HG03460 (cell line): ENCODE measurements around the gene MORF4L1.
A peak's percentile ranks its signal among the peaks of the same experiment; 100 is the strongest.
"Not testable (repeated sequence)": the region's sequence is repeated elsewhere in the genome, so short reads cannot be mapped to it uniquely, and the experiment has no call there.

Source experiments
- ATAC-seq: cut with Tn5 transposase; IDR thresholded peaks from one replicate; pipeline ENCODE4 v1.9.1; 2021; ENCODE audit not compliant: unreplicated experiment

MORF4L1 gene

GRCh38 chr15:78923480-78924360, 51.0 kb downstream of the MORF4L1 start:
- no peak for ATAC-seq

GRCh38 chr15:78925076-78925624, 52.5 kb downstream of the MORF4L1 start:
- no peak for ATAC-seq

- no peak for ATAC-seq
Observed at GRCh38 chr15:78925956-78926743, 53.5 kb downstream of the MORF4L1 start.

- ATAC-seq: no peak
Observed at GRCh38 chr15:78927077-78927790, 54.5 kb downstream of the MORF4L1 start.

GRCh38 chr15:78928176-78928575, 55.5 kb downstream of the MORF4L1 start:
- ATAC-seq: not testable (repeated sequence)

GRCh38 chr15:78928616-78929093, 56.0 kb downstream of the MORF4L1 start:
- ATAC-seq: no peak

GRCh38 chr15:78929536-78930264, 57.0 kb downstream of the MORF4L1 start:
- ATAC-seq: no peak

- ATAC-seq: no peak
Observed at GRCh38 chr15:78930577-78931388, 58.1 kb downstream of the MORF4L1 start.

- ATAC-seq: no peak
Observed at GRCh38 chr15:78931439-78932257, 59.0 kb downstream of the MORF4L1 start.

GRCh38 chr15:78932258-78932808, 59.6 kb downstream of the MORF4L1 start:
- no peak for ATAC-seq

- no peak for ATAC-seq
Observed at GRCh38 chr15:78933187-78933822, 60.6 kb downstream of the MORF4L1 start.

- ATAC-seq: no peak
Observed at GRCh38 chr15:78933823-78934654, 61.3 kb downstream of the MORF4L1 start.

- ATAC-seq: no peak
Observed at GRCh38 chr15:78934655-78935023, 61.9 kb downstream of the MORF4L1 start.

GRCh38 chr15:78937132-78937739, 64.5 kb downstream of the MORF4L1 start:
- ATAC-seq: no peak

GRCh38 chr15:78938658-78939488, 66.2 kb downstream of the MORF4L1 start:
- ATAC-seq: peak; percentile 60

GRCh38 chr15:78942741-78943140, 70.1 kb downstream of the MORF4L1 start:
- no peak for ATAC-seq
